ENCODE results near the gene PSMB8.

DNA sequence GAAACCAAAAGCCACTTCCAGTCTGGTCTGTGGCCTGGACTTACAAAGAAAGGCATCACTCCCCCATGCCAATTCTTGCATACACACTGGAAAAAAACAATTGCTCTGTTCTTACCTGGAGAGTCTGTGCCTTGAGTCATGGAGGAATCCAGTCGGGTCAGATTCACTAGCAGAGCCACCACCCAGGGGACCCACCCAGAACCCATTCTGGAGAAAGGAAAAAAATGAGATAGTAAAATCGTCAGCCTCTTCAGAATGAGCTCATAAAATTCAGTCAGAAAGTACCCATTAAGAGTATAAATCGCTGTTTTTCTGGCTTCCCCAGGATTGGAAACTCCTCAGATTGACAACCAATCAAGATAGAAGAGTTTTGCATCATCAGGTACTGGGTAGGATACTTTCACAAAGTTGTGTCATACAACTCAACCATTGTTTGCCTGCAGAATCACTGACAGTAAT is 27.1 kb downstream of the PSMB8 start, which contains the start of gene HLA-DOB:
- TF ChIP-seq, protein P1, sequence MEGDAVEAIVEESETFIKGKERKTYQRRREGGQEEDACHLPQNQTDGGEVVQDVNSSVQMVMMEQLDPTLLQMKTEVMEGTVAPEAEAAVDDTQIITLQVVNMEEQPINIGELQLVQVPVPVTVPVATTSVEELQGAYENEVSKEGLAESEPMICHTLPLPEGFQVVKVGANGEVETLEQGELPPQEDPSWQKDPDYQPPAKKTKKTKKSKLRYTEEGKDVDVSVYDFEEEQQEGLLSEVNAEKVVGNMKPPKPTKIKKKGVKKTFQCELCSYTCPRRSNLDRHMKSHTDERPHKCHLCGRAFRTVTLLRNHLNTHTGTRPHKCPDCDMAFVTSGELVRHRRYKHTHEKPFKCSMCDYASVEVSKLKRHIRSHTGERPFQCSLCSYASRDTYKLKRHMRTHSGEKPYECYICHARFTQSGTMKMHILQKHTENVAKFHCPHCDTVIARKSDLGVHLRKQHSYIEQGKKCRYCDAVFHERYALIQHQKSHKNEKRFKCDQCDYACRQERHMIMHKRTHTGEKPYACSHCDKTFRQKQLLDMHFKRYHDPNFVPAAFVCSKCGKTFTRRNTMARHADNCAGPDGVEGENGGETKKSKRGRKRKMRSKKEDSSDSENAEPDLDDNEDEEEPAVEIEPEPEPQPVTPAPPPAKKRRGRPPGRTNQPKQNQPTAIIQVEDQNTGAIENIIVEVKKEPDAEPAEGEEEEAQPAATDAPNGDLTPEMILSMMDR (IDR thresholded peaks at IDR 0.05), result no peak
- no peak for TF ChIP-seq EP300 (IDR thresholded peaks at IDR 0.05)
- no peak for TF ChIP-seq POLR2AphosphoS5 (IDR thresholded peaks at IDR 0.05)

All from sigmoid colon (tissue), 4 donors.